GM18508 (cell line): Measurements from ENCODE around the gene CHD2.
A peak's percentile ranks its signal among the peaks of the same experiment; 100 is the strongest.
"Not testable (repeated sequence)": the region's sequence is repeated elsewhere in the genome, so short reads cannot be mapped to it uniquely, and the experiment has no call there.

Experiments used
- ATAC-seq: cut with Tn5 transposase; IDR thresholded peaks from one replicate; pipeline ENCODE4 v1.9.1; 2021; ENCODE audit warnings: moderate number of reproducible peaks; ENCODE audit not compliant: insufficient read depth, unreplicated experiment

CHD2 gene

GRCh38 chr15:92903966-92904721 is 4.0 kb downstream of the CHD2 start:
- peak; percentile 48 for ATAC-seq

- no peak for ATAC-seq
Measured at GRCh38 chr15:92904722-92905571, 4.8 kb downstream of the CHD2 start.

- no peak for ATAC-seq
Measured at GRCh38 chr15:92906020-92906419, 5.9 kb downstream of the CHD2 start.

GRCh38 chr15:92906563-92907081 is 6.5 kb downstream of the CHD2 start:
- no peak for ATAC-seq

GRCh38 chr15:92907229-92907628 is 7.1 kb downstream of the CHD2 start:
- no peak for ATAC-seq

GRCh38 chr15:92907896-92908712 is 8.0 kb downstream of the CHD2 start:
- no peak for ATAC-seq

- no peak for ATAC-seq
Measured at GRCh38 chr15:92908713-92909057, 8.6 kb downstream of the CHD2 start.

- no peak for ATAC-seq
Measured at GRCh38 chr15:92909136-92909781, 9.1 kb downstream of the CHD2 start.

GRCh38 chr15:92910451-92910850 is 10.3 kb downstream of the CHD2 start:
- no peak for ATAC-seq

- no peak for ATAC-seq
Measured at GRCh38 chr15:92914103-92914499, 14.0 kb downstream of the CHD2 start.

GRCh38 chr15:92914768-92915221 is 14.7 kb downstream of the CHD2 start:
- peak; percentile 39 for ATAC-seq

- no peak for ATAC-seq
Measured at GRCh38 chr15:92915766-92916435, 15.8 kb downstream of the CHD2 start.

GRCh38 chr15:92917598-92918407 is 17.7 kb downstream of the CHD2 start:
- no peak for ATAC-seq

GRCh38 chr15:92918881-92919280 is 18.8 kb downstream of the CHD2 start:
- ATAC-seq = not testable (repeated sequence)

- ATAC-seq = no peak
Measured at GRCh38 chr15:92920595-92921161, 20.6 kb downstream of the CHD2 start.

GRCh38 chr15:92921215-92922131 is 21.3 kb downstream of the CHD2 start:
- ATAC-seq = no peak

- ATAC-seq = peak; percentile 43
Measured at GRCh38 chr15:92922418-92923002, 22.4 kb downstream of the CHD2 start.
